Endodermal cell (in vitro differentiated cells): Measurements from ENCODE around the gene ZPLD1. TPM values are rescaled to one million over a fixed set of nuclear protein-coding genes. Genes with fewer than 3 reads are reported as not detected.

Experiments used
- DNase-seq: peaks from one replicate; pipeline ENCODE4 v3.0.0-alpha.2; 2017
- H3K27ac ChIP-seq: 2 replicates; pipeline ENCODE4 v1.5.1; 2013; ENCODE audit warnings: mild to moderate bottlenecking, low read depth, low read length, moderate library complexity
- H3K27me3 ChIP-seq: 2 replicates; pipeline ENCODE4 v1.6.1; 2013; ENCODE audit warnings: mild to moderate bottlenecking, low read length, moderate library complexity; ENCODE audit not compliant: insufficient read depth, control insufficient read depth, poor library complexity, severe bottlenecking
- H3K36me3 ChIP-seq: 2 replicates; pipeline ENCODE4 v1.7.0; 2013; ENCODE audit warnings: mild to moderate bottlenecking, low read length, moderate library complexity; ENCODE audit not compliant: control insufficient read depth, insufficient read depth
- H3K4me1 ChIP-seq: one replicate; pipeline ENCODE4 v1.7.0; 2013; ENCODE audit warnings: low read length; ENCODE audit not compliant: control insufficient read depth, insufficient read depth
- H3K4me3 ChIP-seq: 2 replicates; pipeline ENCODE4 v1.5.1; 2013; ENCODE audit warnings: mild to moderate bottlenecking, low read length, moderate library complexity
- H3K9ac ChIP-seq: 2 replicates; pipeline ENCODE4 v1.6.1; 2013; ENCODE audit warnings: mild to moderate bottlenecking, low read length, moderate library complexity; ENCODE audit not compliant: poor library complexity, severe bottlenecking; ENCODE audit errors: extremely low read depth
- H3K9me3 ChIP-seq: 2 replicates; pipeline ENCODE4 v1.6.1; 2013; ENCODE audit warnings: mild to moderate bottlenecking, low read length, moderate library complexity; ENCODE audit not compliant: control insufficient read depth
- H3K27ac Mint-ChIP-seq: 2 replicates; pipeline ENCODE4 v1.8.0; 2020; ENCODE audit warnings: mixed read lengths
- H3K27me3 Mint-ChIP-seq: 2 replicates; pipeline ENCODE4 v1.8.0; 2021; ENCODE audit warnings: mild to moderate bottlenecking, mixed read lengths; ENCODE audit not compliant: insufficient read depth
- H3K36me3 Mint-ChIP-seq: 2 replicates; pipeline ENCODE4 v1.8.0; 2020; ENCODE audit warnings: low read depth, mixed read lengths
- H3K4me1 Mint-ChIP-seq: 2 replicates; pipeline ENCODE4 v1.8.0; 2020; ENCODE audit warnings: mixed read lengths
- H3K4me3 Mint-ChIP-seq: 2 replicates; pipeline ENCODE4 v1.8.0; 2020; ENCODE audit warnings: mild to moderate bottlenecking, moderate library complexity, mixed read lengths
- H3K9me3 Mint-ChIP-seq: 2 replicates; pipeline ENCODE4 v1.8.0; 2020; ENCODE audit warnings: mild to moderate bottlenecking, mixed read lengths
- CTCF ChIP-seq: fragments of 200-600 bp; sonication (generic); conservative IDR thresholded peaks from 2 replicates; pipeline ENCODE4 v1.5.0; 2021; ENCODE audit warnings: antibody characterized with exemption, mild to moderate bottlenecking
- WGBS, 2 experiments: methylation state at CpG; one replicate each; pipeline versions ENCODE4 v1.1.5 to v1.1.7; 2013; ENCODE audit warnings: missing lambda C conversion rate in 2 of 2, mixed read lengths in 1 of 2; ENCODE audit not compliant: insufficient coverage in 1 of 2, insufficient read length in 1 of 2; 5-methylcytosine and 5-hydroxymethylcytosine counted together
- total RNA-seq, 2 donors: library from RNA; stranded (reverse); fragmentation: NEBNext Ultra II Directional in 1 of 2; extraction: Animal tissue kit (Norgen Biotek cat#: 25700) in 1 of 2; gene quantifications; 2 replicates in 1 of 2; 3 replicates in 1 of 2; pipeline ENCODE4 v1.2.1, GENCODE V29; 2021

The ZPLD1 gene
- total RNA-seq, 2 donors from 2014 or later, result 0.18 TPM; not detected in 1

- Mint-ChIP-seq H3K4me1 (no peaks in the 10 kb centered on the region), H3K36me3 (no peaks in the 10 kb centered on the region)
- H3K36me3 ChIP-seq, result no peaks in the 10 kb centered on the region
These were observed 22.8 kb downstream of the ZPLD1 start for GRCh38 chr3:102457644-102458043.

GRCh38 chr3:102460579-102460978 is 25.8 kb downstream of the ZPLD1 start:
- H3K36me3 Mint-ChIP-seq, result no peaks in the 10 kb centered on the region
- no peaks in the 10 kb centered on the region for H3K9me3 Mint-ChIP-seq

More at GRCh38 chr3:102457644-102458043, 22.8 kb downstream of the ZPLD1 start:
- no peaks in the 10 kb centered on the region for H3K4me1 ChIP-seq
- no peak overlapping the region for H3K4me3 Mint-ChIP-seq
- WGBS, 2 experiments, result 87% methylated on average over 2 of the region's 2 CpGs; no CpG with 5 or more reads in 1 of the 2 experiments
- H3K27ac Mint-ChIP-seq, result no peak overlapping the region
- no peak overlapping the region for H3K4me3 ChIP-seq
- no peak for TF ChIP-seq CTCF
- no peak overlapping the region for H3K27ac ChIP-seq
- no peak overlapping the region for H3K9ac ChIP-seq
- H3K9me3 ChIP-seq, result no peaks in the 10 kb centered on the region
- H3K27me3 ChIP-seq, result no peaks in the 10 kb centered on the region
- no peak for DNase-seq
- H3K27me3 Mint-ChIP-seq, result peaks cover 2% of the 10 kb centered on the region
- H3K9me3 Mint-ChIP-seq, result no peaks in the 10 kb centered on the region

GRCh38 chr3:102464261-102464660 is 29.4 kb downstream of the ZPLD1 start:
- Histone ChIP-seq H3K4me3 (no peak overlapping the region), H3K27me3 (no peaks in the 10 kb centered on the region), H3K9me3 (no peaks in the 10 kb centered on the region), H3K27ac (no peak overlapping the region), H3K36me3 (no peaks in the 10 kb centered on the region), H3K9ac (no peak overlapping the region), H3K4me1 (no peaks in the 10 kb centered on the region)
- H3K4me1 Mint-ChIP-seq, result no peaks in the 10 kb centered on the region
- H3K4me3 Mint-ChIP-seq, result no peak overlapping the region
- 100% methylated on average over 1 to 2 of the region's 2 CpGs for WGBS, 2 experiments
- H3K27me3 Mint-ChIP-seq, result no peaks in the 10 kb centered on the region
- no peak for DNase-seq
- no peak for TF ChIP-seq CTCF
- no peak overlapping the region for H3K27ac Mint-ChIP-seq
- H3K9me3 Mint-ChIP-seq, result no peaks in the 10 kb centered on the region
- H3K36me3 Mint-ChIP-seq, result no peaks in the 10 kb centered on the region

More at GRCh38 chr3:102460579-102460978, 25.8 kb downstream of the ZPLD1 start:
- DNase-seq, result no peak
- Histone ChIP-seq H3K9ac (no peak overlapping the region), H3K27ac (no peak overlapping the region), H3K4me3 (no peak overlapping the region), H3K36me3 (no peaks in the 10 kb centered on the region), H3K4me1 (no peaks in the 10 kb centered on the region), H3K9me3 (no peaks in the 10 kb centered on the region), H3K27me3 (no peaks in the 10 kb centered on the region)
- no peak overlapping the region for H3K27ac Mint-ChIP-seq
- no peak for TF ChIP-seq CTCF
- H3K4me3 Mint-ChIP-seq, result no peak overlapping the region
- H3K27me3 Mint-ChIP-seq, result peaks cover under 1% of the 10 kb centered on the region
- H3K4me1 Mint-ChIP-seq, result no peaks in the 10 kb centered on the region
